NT2/D1 (cell line): ENCODE data around the gene KIRREL2.
"Not testable (repeated sequence)": the region's sequence is repeated elsewhere in the genome, so short reads cannot be mapped to it uniquely, and the experiment has no call there.

Experiments used
- DNase-seq: peaks from one replicate; pipeline ENCODE4 v3.0.0-alpha.2; 2011; ENCODE audit warnings: low read depth, low spot score
- H3K27me3 ChIP-seq: 2 replicates; pipeline ENCODE4 v1.6.0; 2011; ENCODE audit warnings: mild to moderate bottlenecking; ENCODE audit not compliant: insufficient read length, insufficient read depth
- H3K36me3 ChIP-seq: 2 replicates; pipeline ENCODE4 v1.6.1; 2011; ENCODE audit warnings: mild to moderate bottlenecking, low read length, mixed read lengths; ENCODE audit not compliant: insufficient read depth, insufficient read length
- H3K4me1 ChIP-seq: 2 replicates; pipeline ENCODE4 v1.5.1; 2011; ENCODE audit not compliant: insufficient read depth, insufficient read length
- H3K4me3 ChIP-seq: 2 replicates; pipeline ENCODE4 v1.5.1; 2011; ENCODE audit warnings: low read depth; ENCODE audit not compliant: insufficient read length
- H3K9ac ChIP-seq: 2 replicates; pipeline ENCODE4 v1.6.0; 2011; ENCODE audit warnings: low read depth; ENCODE audit not compliant: insufficient read length
- H3K9me3 ChIP-seq: 2 replicates; pipeline ENCODE4 v1.5.1; 2011; ENCODE audit warnings: mild to moderate bottlenecking, low read length; ENCODE audit not compliant: insufficient read depth
- SUZ12 ChIP-seq: IDR thresholded peaks from 2 replicates; pipeline ENCODE4 v1.6.1; 2011; ENCODE audit not compliant: insufficient read length, insufficient read depth; ENCODE audit errors: extremely low read depth
- YY1 ChIP-seq: IDR thresholded peaks from 2 replicates; pipeline ENCODE4 v1.6.1; 2011; ENCODE audit not compliant: insufficient read length, insufficient read depth
- ZNF274 ChIP-seq: IDR thresholded peaks from 2 replicates; pipeline ENCODE4 v1.6.1; 2011; ENCODE audit warnings: mild to moderate bottlenecking, low read depth, low read length

Gene KIRREL2

DNA sequence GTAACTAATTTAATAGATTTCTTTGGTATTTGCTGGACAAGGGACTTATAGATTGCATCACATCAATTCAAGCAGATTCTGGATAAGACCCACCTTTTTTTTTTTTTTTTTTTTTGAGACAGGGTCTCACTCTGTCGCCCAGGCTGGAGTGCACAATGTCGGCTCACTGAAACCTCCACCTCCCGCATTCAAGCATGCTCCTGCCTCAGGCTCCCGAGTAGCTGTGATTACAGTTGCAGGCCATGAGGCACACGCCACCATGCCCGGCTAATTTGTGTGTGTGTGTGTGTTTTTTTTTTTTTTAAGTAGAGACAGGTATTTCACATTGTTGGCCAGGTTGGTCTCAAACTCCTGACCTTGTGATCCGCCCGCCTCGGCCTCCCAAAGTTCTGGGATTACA lies 39.9 kb upstream of the KIRREL2 start:
- no peak for TF ChIP-seq SUZ12
- TF ChIP-seq ZNF274, result no peak
- no peak for TF ChIP-seq YY1
- Histone ChIP-seq H3K27me3 (no peaks in the 10 kb centered on the region), H3K9ac (no peak overlapping the region), H3K9me3 (no peaks in the 10 kb centered on the region), H3K36me3 (no peaks in the 10 kb centered on the region), H3K4me3 (no peak overlapping the region), H3K4me1 (peaks cover 5% of the 10 kb centered on the region)
- DNase-seq, result no peak

DNA sequence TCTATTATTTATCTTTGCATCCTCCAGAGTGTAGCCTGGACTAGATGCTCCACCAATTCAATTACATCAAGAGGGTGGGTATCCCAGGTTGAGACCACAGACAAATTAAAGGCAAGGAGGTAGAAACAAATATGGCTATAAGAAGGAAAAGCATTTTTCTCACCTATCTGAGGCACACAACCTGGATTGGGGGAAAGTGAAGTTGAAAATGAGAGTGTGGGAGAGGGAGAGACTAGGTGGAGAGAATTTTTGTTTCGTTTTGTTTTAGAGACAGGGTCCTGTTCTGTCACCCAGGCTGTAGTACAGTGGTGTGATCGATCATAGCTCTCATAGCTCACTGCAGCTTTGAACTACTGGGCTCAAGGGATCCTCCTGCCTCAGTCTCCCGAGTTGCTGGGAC lies 38.3 kb upstream of the KIRREL2 start:
- H3K4me1 ChIP-seq, result peaks cover 5% of the 10 kb centered on the region
- no peaks in the 10 kb centered on the region for H3K36me3 ChIP-seq
- no peak for DNase-seq
- H3K4me3 ChIP-seq, result no peak overlapping the region
- H3K27me3 ChIP-seq, result no peaks in the 10 kb centered on the region
- no peak overlapping the region for H3K9ac ChIP-seq
- H3K9me3 ChIP-seq, result no peaks in the 10 kb centered on the region
- TF ChIP-seq ZNF274, result no peak
- TF ChIP-seq SUZ12, result no peak
- no peak for TF ChIP-seq YY1

DNA sequence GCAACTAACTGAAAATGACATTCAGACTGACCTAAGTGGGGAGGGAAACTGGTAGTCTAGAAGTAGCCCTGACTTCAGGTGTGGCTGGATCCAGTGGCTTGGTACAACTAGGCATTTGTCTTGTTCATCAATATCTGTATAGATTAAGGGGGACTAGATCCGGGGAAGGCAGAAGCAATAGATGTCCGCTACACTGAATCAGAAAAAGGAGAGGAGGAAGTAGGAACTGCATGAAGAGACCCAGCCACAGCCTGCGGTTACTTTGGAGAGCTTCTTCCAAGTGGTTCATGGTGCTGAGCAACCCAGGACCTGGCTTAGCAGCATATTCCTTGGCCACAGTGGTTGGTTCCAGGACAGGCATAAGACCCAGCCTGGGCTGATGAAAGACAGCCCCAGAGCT lies 34.1 kb upstream of the KIRREL2 start:
- H3K27me3 ChIP-seq, result peaks cover 8% of the 10 kb centered on the region
- H3K4me3 ChIP-seq, result no peak overlapping the region
- no peaks in the 10 kb centered on the region for H3K4me1 ChIP-seq
- DNase-seq, result no peak
- H3K36me3 ChIP-seq, result no peaks in the 10 kb centered on the region
- no peaks in the 10 kb centered on the region for H3K9me3 ChIP-seq
- TF ChIP-seq YY1, result no peak
- TF ChIP-seq ZNF274, result no peak
- no peak for TF ChIP-seq SUZ12
- no peak overlapping the region for H3K9ac ChIP-seq

DNA sequence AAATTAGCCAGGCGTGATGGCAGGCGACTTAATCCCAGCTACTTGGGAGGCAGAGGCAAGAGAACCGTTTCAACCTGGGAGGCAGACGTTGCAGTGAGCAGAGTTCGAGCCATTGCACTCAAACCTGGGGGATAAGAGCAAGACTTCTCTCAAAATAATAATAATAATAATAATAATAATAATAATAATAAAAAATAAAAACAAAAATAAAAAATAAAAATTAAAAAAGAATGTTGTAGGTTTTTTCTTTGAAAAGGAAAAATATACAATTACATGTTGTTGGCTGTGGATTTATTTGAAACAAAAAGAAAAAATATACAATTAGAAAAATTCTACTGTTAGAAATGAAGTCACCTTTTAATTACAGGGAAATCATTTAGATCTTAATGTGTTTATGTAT lies 32.6 kb upstream of the KIRREL2 start:
- Histone ChIP-seq H3K4me3 (no peak overlapping the region), H3K9ac (no peak overlapping the region), H3K36me3 (no peaks in the 10 kb centered on the region), H3K4me1 (peaks cover 2% of the 10 kb centered on the region), H3K27me3 (peaks cover 13% of the 10 kb centered on the region), H3K9me3 (no peaks in the 10 kb centered on the region)
- no peak for DNase-seq
- TF ChIP-seq SUZ12 (no peak), YY1 (no peak), ZNF274 (no peak)

DNA sequence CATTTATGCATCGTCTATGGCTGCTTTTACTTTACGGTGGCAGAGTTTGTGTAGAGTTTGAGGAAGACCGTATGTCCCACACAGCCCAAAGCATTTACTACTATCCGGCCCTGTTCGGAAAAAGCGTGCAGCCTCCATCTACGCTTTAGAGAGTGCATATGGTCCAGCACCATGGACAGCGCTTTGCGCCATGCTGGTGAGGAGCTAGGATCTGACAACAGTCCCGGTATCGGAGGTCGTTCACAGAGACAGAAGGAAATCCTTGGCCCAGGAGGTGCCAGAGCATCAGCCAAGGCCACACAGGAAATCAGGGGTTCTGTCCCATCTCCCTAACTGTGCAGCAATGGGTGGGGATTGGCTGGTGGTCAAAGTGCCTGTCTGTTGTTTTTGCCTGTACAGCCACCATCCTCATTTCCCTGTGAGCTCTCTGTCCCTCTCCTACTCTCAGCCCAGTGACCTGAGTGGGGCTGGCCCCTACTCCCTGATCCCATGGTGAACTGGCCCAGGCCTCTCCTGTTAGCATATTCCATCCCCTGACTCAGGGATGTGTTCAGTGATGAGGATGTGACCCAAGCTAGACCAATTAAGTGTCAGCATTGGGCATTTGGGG lies 27.9 kb upstream of the KIRREL2 start:
- H3K9ac ChIP-seq, result no peak overlapping the region
- H3K36me3 ChIP-seq, result no peaks in the 10 kb centered on the region
- peak; percentile 17 for TF ChIP-seq YY1
- no peak for TF ChIP-seq SUZ12
- peaks cover 2% of the 10 kb centered on the region for H3K4me1 ChIP-seq
- no peaks in the 10 kb centered on the region for H3K9me3 ChIP-seq
- peaks cover 35% of the 10 kb centered on the region for H3K27me3 ChIP-seq
- peak; percentile 32 for DNase-seq
- no peak overlapping the region for H3K4me3 ChIP-seq

DNA sequence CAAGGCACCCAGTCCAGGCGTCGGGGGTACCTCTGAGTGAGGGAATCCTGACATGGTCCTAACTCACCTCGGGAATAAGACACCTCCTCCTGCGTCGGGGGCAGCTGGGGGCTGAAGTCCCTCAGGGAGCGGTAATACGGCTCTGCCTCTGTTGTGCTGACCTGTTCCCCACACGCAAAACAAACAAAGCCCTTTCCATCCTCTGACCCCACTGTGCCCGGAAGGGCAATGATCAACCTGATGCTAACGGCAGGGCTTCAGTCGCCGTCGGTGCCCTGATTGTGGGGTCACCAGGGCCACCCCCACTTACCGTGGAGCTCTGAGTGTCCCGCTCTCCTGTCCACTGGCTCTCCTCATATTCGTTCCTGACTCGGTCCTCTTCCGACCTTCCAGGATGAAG lies 25.7 kb upstream of the KIRREL2 start:
- TF ChIP-seq YY1, result no peak
- TF ChIP-seq ZNF274, result no peak
- TF ChIP-seq SUZ12, result no peak
- H3K9me3 ChIP-seq, result no peaks in the 10 kb centered on the region
- no peak for DNase-seq
- H3K4me3 ChIP-seq, result no peak overlapping the region
- no peak overlapping the region for H3K9ac ChIP-seq
- H3K36me3 ChIP-seq, result no peaks in the 10 kb centered on the region
- H3K4me1 ChIP-seq, result peaks cover 2% of the 10 kb centered on the region
- peaks cover 35% of the 10 kb centered on the region for H3K27me3 ChIP-seq

DNA sequence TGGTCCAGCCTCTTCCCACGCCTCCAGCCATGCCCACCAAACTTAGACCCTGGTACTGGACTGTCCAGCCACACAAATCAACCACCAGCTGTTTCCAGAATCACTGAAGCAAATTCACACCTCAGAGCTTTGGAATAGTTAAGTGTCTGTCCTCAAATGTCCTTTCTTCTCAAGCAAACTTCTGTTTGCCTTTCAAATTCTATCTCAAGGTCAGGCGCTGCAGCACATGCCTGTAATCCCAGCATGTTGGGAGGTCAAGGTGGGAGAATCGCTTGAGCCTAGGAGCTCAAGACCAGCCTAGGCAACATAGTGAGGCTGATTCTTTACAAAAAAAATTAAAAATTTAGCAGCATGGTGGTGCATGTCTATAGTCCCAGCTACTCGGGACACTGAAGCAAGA lies 24.7 kb upstream of the KIRREL2 start:
- Histone ChIP-seq H3K9ac (no peak overlapping the region), H3K27me3 (peaks cover 31% of the 10 kb centered on the region), H3K36me3 (no peaks in the 10 kb centered on the region), H3K9me3 (no peaks in the 10 kb centered on the region), H3K4me3 (no peak overlapping the region), H3K4me1 (peaks cover 2% of the 10 kb centered on the region)
- TF ChIP-seq ZNF274 (no peak), YY1 (no peak)
- DNase-seq, result no peak

DNA sequence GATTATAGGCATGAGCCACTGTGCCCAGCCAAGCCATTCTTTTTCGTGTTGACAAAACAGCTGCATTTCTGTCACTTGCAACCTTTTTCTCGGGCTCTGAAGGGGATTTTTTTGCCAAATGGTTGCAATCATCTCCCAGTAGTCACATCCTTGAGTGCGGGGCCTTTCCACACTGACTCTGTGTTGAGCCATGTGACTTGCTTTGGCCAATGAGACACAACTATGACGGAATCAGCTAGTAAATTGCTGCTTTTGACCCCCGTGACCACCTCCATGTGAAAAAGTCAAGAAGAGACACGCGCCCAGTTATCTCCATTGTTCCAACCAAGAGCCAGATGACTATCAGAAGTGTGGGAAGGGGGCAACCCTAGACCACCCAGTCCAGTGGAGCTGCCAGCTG lies 22.7 kb upstream of the KIRREL2 start:
- Histone ChIP-seq H3K4me3 (no peak overlapping the region), H3K4me1 (no peaks in the 10 kb centered on the region), H3K9me3 (no peaks in the 10 kb centered on the region), H3K27me3 (peaks cover 24% of the 10 kb centered on the region), H3K9ac (no peak overlapping the region), H3K36me3 (no peaks in the 10 kb centered on the region)
- no peak for DNase-seq
- TF ChIP-seq YY1 (no peak), ZNF274 (no peak), SUZ12 (no peak)

DNA sequence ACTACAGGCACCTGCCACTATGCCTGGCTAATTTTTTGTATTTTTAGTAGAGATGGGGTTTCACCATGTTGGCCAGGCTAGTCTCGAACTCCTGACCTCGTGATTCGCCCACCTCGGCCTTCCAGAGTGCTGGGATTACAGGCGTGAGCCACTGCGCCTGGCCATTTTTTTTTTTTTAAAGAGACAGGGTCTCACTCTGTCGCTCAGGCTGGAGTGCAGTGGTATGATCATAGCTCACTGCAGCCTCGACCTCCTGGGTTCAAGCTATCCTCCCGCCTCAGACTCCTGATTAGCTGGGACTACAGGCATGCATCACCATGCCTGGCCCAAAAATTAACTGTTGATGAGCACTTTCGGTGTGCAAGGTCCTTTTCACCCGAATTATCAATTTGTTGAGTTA lies 20.6 kb upstream of the KIRREL2 start:
- H3K27me3 ChIP-seq, H3K4me3 ChIP-seq, H3K4me1 ChIP-seq, H3K36me3 ChIP-seq, H3K9ac ChIP-seq, DNase-seq, H3K9me3 ChIP-seq: not testable (repeated sequence)
